ENCODE results near the gene OSTC. TPM values are rescaled to one million over a fixed set of nuclear protein-coding genes. Genes with fewer than 3 reads are reported as not detected.
A peak's percentile ranks its signal among the peaks of the same experiment; 100 is the strongest.

The OSTC gene
- total and polyA plus RNA-seq, 9 of the 15 experiments (the other 6 are each of a cell fraction or from before 2014, with no cell fraction given), result 112 to 966 (median 235) TPM

DNA sequence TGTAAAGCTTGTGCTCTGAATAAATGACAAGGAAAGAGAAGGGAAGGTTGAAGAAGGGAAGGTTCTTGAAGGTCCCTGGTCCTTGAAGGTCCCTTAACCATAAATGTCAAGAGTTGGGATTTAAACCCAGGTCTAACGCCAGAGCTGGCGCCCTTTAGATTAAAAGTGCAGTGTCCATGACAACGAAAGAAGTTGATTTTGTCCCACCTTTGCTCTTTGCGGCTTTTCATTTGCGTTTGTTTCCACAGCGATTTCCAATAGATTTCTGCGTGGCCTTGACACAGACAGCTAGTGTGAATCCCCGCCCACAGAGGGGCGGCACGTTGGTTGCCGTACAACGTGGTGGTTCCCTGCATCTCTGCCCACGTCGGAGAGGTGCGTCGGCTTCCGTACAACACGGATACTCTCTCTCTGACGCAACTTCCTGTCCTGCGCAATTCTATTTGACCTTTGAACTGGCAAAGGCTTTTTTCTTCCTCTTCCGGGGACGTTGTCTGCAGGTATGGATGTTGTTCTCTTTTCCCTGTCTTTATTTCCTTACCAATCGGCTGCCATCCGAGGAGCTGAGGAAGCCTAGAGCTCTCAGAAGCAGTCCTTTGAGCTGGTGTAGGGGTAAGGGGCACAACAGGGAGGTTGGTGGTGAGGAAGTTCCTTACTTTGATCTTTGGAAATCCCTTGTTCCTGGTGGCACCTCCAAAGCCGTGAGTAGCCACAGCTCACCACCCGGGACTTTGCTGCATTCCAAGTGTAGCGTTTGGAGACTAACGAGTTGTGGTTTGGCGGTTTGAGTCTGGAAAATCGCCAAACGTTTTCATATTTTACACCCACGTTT is 30.1 kb upstream of the OSTC start, which contains the start of gene RPL34 (continued):
- TF ChIP-seq, protein P1, sequence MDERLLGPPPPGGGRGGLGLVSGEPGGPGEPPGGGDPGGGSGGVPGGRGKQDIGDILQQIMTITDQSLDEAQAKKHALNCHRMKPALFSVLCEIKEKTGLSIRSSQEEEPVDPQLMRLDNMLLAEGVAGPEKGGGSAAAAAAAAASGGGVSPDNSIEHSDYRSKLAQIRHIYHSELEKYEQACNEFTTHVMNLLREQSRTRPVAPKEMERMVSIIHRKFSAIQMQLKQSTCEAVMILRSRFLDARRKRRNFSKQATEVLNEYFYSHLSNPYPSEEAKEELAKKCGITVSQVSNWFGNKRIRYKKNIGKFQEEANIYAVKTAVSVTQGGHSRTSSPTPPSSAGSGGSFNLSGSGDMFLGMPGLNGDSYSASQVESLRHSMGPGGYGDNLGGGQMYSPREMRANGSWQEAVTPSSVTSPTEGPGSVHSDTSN (CRISPR knock-in tag; IDR thresholded peaks at IDR 0.05; ENCODE audit: low read depth), result no peak
- TF ChIP-seq, protein P1 (tag; conservative IDR thresholded peaks at IDR 0.05; ENCODE audit: low read depth), result no peak
- peak; percentile 98 for TF ChIP-seq ELF1 (tag; IDR thresholded peaks at IDR 0.05)
- TF ChIP-seq LEF1 (IDR thresholded peaks at IDR 0.05), result peak; percentile 79
- TF ChIP-seq SMAD4 (CRISPR knock-in tag; conservative IDR thresholded peaks at IDR 0.05), result 0 out of 2 replicates have a peak, but pooled peaks have one; percentile 24
- TF ChIP-seq HCFC1 (IDR thresholded peaks at IDR 0.05; ENCODE audit: low read depth, low read length), result peak; percentile 90
- TF ChIP-seq, protein P2, sequence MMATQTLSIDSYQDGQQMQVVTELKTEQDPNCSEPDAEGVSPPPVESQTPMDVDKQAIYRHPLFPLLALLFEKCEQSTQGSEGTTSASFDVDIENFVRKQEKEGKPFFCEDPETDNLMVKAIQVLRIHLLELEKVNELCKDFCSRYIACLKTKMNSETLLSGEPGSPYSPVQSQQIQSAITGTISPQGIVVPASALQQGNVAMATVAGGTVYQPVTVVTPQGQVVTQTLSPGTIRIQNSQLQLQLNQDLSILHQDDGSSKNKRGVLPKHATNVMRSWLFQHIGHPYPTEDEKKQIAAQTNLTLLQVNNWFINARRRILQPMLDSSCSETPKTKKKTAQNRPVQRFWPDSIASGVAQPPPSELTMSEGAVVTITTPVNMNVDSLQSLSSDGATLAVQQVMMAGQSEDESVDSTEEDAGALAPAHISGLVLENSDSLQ (IDR thresholded peaks at IDR 0.05), result peak; percentile 56
- no peak for TF ChIP-seq COPS2 (conservative IDR thresholded peaks at IDR 0.05)
- TF ChIP-seq, protein P3, sequence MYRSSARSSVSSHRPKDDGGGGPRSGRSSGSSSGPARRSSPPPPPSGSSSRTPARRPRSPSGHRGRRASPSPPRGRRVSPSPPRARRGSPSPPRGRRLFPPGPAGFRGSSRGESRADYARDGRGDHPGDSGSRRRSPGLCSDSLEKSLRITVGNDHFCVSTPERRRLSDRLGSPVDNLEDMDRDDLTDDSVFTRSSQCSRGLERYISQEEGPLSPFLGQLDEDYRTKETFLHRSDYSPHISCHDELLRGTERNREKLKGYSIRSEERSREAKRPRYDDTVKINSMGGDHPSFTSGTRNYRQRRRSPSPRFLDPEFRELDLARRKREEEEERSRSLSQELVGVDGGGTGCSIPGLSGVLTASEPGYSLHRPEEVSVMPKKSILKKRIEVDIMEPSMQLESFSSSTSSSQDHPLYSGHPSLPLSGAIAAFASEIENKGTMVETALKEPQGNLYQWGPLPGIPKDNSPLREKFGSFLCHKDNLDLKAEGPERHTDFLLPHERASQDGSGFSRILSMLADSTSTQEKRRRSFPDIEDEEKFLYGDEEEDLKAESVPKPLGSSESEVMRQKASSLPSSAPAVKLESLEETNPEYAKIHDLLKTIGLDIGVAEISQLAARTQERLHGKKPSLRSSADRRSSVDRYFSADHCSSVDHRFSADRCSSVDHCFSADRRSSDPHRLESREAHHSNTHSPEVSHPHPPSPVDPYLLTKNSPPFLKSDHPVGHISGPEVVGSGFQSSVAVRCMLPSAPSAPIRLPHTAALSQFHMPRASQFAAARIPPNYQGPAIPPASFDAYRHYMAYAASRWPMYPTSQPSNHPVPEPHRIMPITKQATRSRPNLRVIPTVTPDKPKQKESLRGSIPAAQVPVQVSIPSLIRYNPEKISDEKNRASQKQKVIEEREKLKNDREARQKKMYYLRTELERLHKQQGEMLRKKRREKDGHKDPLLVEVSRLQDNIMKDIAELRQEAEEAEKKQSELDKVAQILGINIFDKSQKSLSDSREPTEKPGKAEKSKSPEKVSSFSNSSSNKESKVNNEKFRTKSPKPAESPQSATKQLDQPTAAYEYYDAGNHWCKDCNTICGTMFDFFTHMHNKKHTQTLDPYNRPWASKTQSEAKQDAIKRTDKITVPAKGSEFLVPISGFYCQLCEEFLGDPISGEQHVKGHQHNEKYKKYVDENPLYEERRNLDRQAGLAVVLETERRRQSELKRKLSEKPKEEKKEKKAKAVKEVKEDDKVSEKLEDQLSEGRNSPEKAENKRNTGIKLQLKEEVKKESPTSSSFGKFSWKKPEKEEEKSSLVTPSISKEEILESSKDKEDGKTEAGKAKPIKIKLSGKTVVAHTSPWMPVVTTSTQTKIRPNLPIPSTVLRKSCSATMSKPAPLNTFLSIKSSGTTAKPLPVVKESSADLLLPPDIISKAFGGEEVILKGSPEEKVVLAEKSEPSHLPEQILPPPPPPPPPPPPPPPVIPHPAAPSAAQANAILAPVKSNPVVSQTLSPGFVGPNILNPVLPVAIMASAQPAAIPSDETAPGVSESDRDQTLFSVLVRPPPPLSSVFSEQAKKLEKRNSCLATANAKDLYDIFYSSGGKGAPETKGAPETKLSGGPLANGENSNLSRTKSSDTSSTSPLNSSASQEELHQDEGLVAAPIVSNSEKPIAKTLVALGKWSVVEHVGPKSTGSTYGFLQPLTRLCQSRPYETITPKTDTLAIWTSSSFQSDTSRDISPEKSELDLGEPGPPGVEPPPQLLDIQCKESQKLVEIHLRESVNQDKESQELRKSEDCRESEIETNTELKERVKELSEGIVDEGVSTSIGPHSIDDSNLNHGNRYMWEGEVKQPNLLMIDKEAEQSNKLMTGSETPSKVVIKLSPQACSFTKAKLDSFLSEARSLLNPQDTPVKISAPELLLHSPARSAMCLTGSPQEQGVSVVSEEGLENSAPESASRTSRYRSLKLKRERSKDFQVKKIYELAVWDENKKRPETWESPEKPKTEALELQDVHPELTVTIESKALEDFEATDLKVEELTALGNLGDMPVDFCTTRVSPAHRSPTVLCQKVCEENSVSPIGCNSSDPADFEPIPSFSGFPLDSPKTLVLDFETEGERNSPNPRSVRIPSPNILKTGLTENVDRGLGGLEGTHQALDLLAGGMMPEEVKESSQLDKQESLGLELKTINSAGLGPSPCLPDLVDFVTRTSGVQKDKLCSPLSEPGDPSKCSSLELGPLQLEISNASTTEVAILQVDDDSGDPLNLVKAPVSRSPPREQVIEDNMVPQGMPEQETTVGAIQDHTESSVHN (IDR thresholded peaks at IDR 0.05; ENCODE audit: borderline replicate concordance in 1 of 2, low read depth in 1 of 2), result peak in 1 of 2 experiments; percentile 86; a peak in 2 of 4 replicates
- TF ChIP-seq POLR2A (conservative IDR thresholded peaks at IDR 0.05), result peak; percentile 99
- TF ChIP-seq HDAC2 (IDR thresholded peaks at IDR 0.05), result peak; percentile 40; the same call in 1 of the 2 replicates
- no peak for TF ChIP-seq NELFE (IDR thresholded peaks at IDR 0.05; ENCODE audit: insufficient read depth, insufficient read length)
- TF ChIP-seq TRIM28 (IDR thresholded peaks at IDR 0.05), result 0 out of 2 replicates have a peak, but pooled peaks have one; percentile 19
- TF ChIP-seq SIN3A (IDR thresholded peaks at IDR 0.05; ENCODE audit: borderline replicate concordance in 2 of 2, control insufficient read depth in 1 of 2, low read depth in 2 of 2, low read length in 2 of 2), result peak; percentile 31 to 37; a peak in 1 of 4 replicates
- no peak for TF ChIP-seq ZNF197 (CRISPR knock-in tag; IDR thresholded peaks at IDR 0.05; ENCODE audit: low read depth)
